Osteoblast (primary cell): Measurements from ENCODE around the gene KCNJ14. TPM values are rescaled to one million over a fixed set of nuclear protein-coding genes. Genes with fewer than 3 reads are reported as not detected.
A peak's percentile ranks its signal among the peaks of the same experiment; 100 is the strongest.

Experiments used
- DNase-seq: peaks from one replicate; pipeline ENCODE4 v3.0.0; 2011; ENCODE audit warnings: low spot score, mixed read lengths; ENCODE audit not compliant: insufficient read length; ENCODE audit errors: missing footprints
- H2AFZ ChIP-seq: 2 replicates; pipeline ENCODE4 v1.6.0; 2011; ENCODE audit warnings: mild to moderate bottlenecking, low read length
- H3K27ac ChIP-seq: 2 replicates; pipeline ENCODE4 v1.5.1; 2011; ENCODE audit warnings: mild to moderate bottlenecking, low read depth, low read length, moderate library complexity
- H3K27me3 ChIP-seq: 2 replicates; pipeline ENCODE4 v1.6.0; 2012; ENCODE audit warnings: mild to moderate bottlenecking, control low read depth, inconsistent platforms, low read length, moderate library complexity; ENCODE audit not compliant: insufficient read depth
- H3K36me3 ChIP-seq: 2 replicates; pipeline ENCODE4 v1.5.1; 2011; ENCODE audit warnings: mild to moderate bottlenecking, low read length, control low read depth, moderate library complexity; ENCODE audit not compliant: insufficient read depth
- H3K4me1 ChIP-seq: 2 replicates; pipeline ENCODE4 v1.5.1; 2011; ENCODE audit warnings: mild to moderate bottlenecking, low read length, control low read depth, moderate library complexity; ENCODE audit not compliant: insufficient read depth
- H3K4me2 ChIP-seq: 2 replicates; pipeline ENCODE4 v1.6.0; 2011; ENCODE audit warnings: mild to moderate bottlenecking, low read length; ENCODE audit not compliant: insufficient read depth
- H3K4me3 ChIP-seq: fragments of 200-600 bp; sonication (generic); 3 replicates; pipeline ENCODE4 v1.5.1; 2012; ENCODE audit warnings: mild to moderate bottlenecking, low read length, inconsistent platforms; ENCODE audit not compliant: insufficient read depth
- H3K79me2 ChIP-seq: 2 replicates; pipeline ENCODE4 v1.6.0; 2012; ENCODE audit warnings: mild to moderate bottlenecking, low read length, control low read depth, inconsistent platforms; ENCODE audit not compliant: insufficient read depth
- H3K9me3 ChIP-seq: 2 replicates; pipeline ENCODE4 v1.5.1; 2011; ENCODE audit warnings: low read depth, low read length, control low read depth
- H4K20me1 ChIP-seq: 2 replicates; pipeline ENCODE4 v1.6.0; 2012; ENCODE audit warnings: mild to moderate bottlenecking, low read length, control low read depth; ENCODE audit not compliant: insufficient read depth
- CTCF ChIP-seq: IDR thresholded peaks from 2 replicates; pipeline ENCODE4 v1.5.1; 2011; ENCODE audit warnings: mild to moderate bottlenecking, low read depth, low read length, moderate library complexity; ENCODE audit errors: extremely low read depth
- total RNA-seq: library from RNA; depleted of rRNA; stranded (reverse); fragments of >200 nt; gene quantifications from 2 replicates; pipeline ENCODE4 v1.2.3, GENCODE V29; 2012

The KCNJ14 gene
- total RNA-seq, 1 donor: 0.72 TPM

DNA sequence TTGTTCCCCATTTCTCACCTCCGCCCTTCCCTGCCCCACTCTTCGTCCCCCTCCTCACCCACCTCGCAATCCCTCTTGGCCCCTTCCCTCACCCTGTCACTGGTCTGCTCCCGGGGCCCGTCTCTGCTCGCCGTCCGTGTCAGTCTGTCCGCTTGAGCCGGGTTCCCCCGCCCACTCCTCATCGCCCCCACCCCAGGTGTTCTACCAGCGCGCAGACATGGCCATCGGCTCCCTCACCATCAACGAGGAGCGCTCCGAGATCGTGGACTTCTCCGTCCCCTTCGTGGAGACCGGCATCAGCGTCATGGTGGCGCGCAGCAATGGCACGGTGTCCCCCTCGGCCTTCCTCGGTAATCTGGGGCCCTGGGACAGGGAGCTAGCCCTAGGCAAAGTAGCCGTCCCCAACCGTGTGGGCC lies 39.6 kb upstream of the KCNJ14 start:
- H3K9me3 ChIP-seq: no peaks in the 10 kb centered on the region
- no peak overlapping the region for H2AFZ ChIP-seq
- no peaks in the 10 kb centered on the region for H3K36me3 ChIP-seq
- H4K20me1 ChIP-seq: no peaks in the 10 kb centered on the region
- H3K4me3 ChIP-seq: no peak overlapping the region
- no peak overlapping the region for H3K27ac ChIP-seq
- H3K79me2 ChIP-seq: no peaks in the 10 kb centered on the region
- H3K27me3 ChIP-seq: peaks cover 3% of the 10 kb centered on the region
- TF ChIP-seq CTCF: no peak
- no peak overlapping the region for H3K4me2 ChIP-seq
- peaks cover 5% of the 10 kb centered on the region for H3K4me1 ChIP-seq
- DNase-seq: no peak

DNA sequence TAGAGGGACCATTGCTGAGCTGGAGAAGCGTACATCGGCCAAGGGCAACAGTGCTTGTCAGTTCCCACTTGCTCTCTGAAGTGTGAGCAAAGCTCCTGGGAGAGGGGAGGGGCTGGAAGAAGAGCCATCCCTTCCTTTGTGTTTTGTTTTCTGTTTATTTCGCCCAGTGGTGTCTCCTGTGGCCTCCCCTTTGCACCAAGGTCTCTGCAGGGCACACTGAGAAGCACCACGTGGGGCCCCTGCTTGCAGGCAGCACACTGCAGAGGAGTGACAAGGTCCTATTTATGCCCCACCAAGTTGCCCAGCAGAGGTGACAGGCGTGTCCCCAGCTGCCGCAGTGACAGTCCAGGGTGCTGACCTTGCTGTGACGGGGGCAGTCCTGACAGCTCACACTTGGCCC lies 38.0 kb upstream of the KCNJ14 start:
- TF ChIP-seq CTCF: no peak
- peaks cover 5% of the 10 kb centered on the region for H3K4me1 ChIP-seq
- no peak overlapping the region for H2AFZ ChIP-seq
- H3K79me2 ChIP-seq: no peaks in the 10 kb centered on the region
- no peak overlapping the region for H3K4me2 ChIP-seq
- H3K4me3 ChIP-seq: no peak overlapping the region
- no peak for DNase-seq
- no peaks in the 10 kb centered on the region for H3K36me3 ChIP-seq
- no peaks in the 10 kb centered on the region for H3K9me3 ChIP-seq
- no peak overlapping the region for H3K27ac ChIP-seq
- H3K27me3 ChIP-seq: peaks cover 3% of the 10 kb centered on the region
- no peaks in the 10 kb centered on the region for H4K20me1 ChIP-seq

DNA sequence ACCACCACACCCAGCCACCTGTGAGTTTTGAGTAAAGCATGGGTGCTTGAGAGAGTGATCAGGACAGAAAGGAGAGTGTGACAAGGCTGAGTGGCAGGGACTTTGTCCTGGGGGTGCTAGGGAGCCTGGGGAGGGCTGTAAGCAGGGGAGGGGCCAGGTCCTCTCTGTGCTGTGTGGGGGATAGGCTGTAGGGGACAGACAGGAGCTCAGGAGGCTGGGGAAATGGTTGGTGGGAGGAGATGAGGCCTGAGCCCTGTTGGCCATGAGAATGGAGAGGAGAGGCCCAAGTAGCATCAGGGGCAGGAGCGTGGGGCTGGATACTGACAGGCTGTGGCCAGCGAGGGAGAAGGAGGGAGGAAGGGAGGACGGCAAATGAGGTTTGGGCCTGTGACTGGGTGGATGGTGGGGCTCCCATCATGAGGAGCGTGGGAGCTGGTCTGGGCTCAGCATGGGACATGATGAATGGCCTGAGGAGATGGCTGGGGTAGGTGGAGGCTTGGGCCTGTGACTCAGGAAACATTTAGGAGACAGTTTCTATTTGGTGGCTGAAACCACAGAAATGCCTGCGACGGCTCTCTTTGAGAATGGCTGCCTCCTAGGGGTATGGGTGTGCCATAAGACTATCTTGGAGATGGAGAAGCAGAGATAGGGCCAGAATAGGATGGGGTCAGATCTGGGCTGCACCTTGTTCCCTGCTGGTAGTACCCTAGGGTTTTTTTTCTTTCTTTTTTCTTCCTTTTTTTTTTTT lies 36.9 kb upstream of the KCNJ14 start:
- H3K4me3 ChIP-seq: no peak overlapping the region
- peak; percentile 67 for DNase-seq
- H3K79me2 ChIP-seq: no peaks in the 10 kb centered on the region
- peaks cover 5% of the 10 kb centered on the region for H3K4me1 ChIP-seq
- H3K9me3 ChIP-seq: no peaks in the 10 kb centered on the region
- H2AFZ ChIP-seq: peak overlapping the region; percentile 1
- TF ChIP-seq CTCF: peak; percentile 23
- peaks cover 2% of the 10 kb centered on the region for H3K27me3 ChIP-seq
- H4K20me1 ChIP-seq: no peaks in the 10 kb centered on the region
- no peaks in the 10 kb centered on the region for H3K36me3 ChIP-seq
- H3K4me2 ChIP-seq: no peak overlapping the region
- no peak overlapping the region for H3K27ac ChIP-seq

DNA sequence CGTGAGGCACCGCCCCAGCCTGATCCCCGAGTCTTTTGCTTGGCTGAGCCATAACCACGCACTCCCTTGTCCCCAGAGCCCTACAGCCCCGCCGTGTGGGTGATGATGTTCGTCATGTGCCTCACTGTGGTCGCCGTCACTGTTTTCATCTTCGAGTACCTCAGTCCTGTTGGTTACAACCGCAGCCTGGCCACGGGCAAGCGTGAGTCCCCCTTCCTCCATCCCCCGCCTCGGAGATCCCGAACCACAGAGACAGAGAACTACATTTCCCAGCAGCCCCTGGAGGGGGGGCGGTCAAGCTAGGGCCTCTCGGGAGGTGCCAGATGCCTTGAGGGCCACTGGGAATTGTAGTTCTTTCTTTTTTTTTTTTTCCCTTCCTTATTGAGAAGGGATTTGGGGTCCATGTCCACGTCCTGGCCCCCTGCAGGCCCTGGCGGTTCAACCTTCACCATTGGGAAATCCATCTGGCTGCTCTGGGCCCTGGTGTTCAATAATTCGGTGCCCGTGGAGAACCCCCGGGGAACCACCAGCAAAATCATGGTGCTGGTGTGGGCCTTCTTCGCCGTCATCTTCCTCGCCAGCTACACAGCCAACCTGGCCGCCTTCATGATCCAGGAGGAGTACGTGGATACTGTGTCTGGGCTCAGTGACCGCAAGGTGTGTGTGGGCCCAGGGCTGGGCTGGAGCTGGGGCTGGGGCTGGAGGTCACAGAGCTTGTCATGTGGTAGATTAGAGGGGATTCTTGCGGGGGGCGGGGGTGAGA lies 36.0 kb upstream of the KCNJ14 start:
- no peak for TF ChIP-seq CTCF
- peak overlapping the region; percentile 48 for H3K4me2 ChIP-seq
- H2AFZ ChIP-seq: peak overlapping the region; percentile 45

More for the DNA sequence above, 36.0 kb upstream of the KCNJ14 start:
- Histone ChIP-seq H3K27me3 (no peaks in the 10 kb centered on the region), H3K79me2 (no peaks in the 10 kb centered on the region), H3K9me3 (no peaks in the 10 kb centered on the region), H3K4me3 (no peak overlapping the region), H3K4me1 (peaks cover 5% of the 10 kb centered on the region), H3K27ac (no peak overlapping the region), H3K36me3 (no peaks in the 10 kb centered on the region), H4K20me1 (no peaks in the 10 kb centered on the region)
- DNase-seq: peak; percentile 88
